GM10847 (cell line): ENCODE measurements around the gene RPS21.

Experiments
- POLR2A ChIP-seq: IDR thresholded peaks from 2 replicates; pipeline ENCODE4 v1.6.1; 2011; ENCODE audit not compliant: insufficient read length; ENCODE audit errors: extremely low read depth

Gene RPS21

GRCh38 chr20:62424249-62425107, 37.6 kb downstream of the RPS21 start:
- TF ChIP-seq POLR2A, result no peak

DNA sequence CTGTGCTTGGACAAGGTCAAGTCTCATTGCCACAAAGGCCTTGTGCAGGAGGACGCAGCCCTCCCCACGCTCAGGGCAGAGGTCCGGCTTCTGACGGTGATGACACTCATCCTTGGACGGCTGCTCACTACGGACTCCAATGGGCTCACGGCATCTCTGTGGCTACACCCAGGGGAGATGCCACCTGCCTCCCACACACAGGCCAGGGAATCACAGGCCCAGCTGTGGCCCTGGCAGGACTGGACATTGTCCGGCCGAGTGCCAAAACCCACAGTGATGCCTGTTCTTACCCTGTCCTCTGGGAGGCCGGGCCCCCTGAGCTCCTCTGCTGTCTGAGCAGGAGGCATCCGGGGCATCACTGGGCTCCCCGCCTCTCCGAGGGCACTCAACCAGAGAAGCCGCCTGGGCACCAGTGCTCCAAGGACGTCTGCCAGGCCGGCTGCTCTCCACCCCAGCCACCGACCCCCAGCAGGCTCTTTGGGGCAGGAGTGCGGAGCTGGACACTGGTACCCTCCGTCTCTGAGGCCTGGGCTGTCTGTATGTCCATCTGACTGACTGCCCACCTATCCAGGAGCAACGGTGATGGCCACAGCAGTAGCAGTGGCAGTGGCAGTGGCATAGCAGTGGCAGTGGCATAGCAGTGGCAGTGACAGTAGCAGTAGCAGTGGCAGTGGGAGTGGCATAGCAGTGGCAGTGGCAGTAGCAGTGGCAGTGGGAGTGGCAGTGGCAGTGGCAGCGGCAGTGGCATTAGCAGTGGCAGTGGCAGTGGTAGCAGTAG, 38.6 kb downstream of the RPS21 start:
- TF ChIP-seq POLR2A, result no peak

- no peak for TF ChIP-seq POLR2A
Measured at GRCh38 chr20:62426699-62427131, 39.8 kb downstream of the RPS21 start.

DNA sequence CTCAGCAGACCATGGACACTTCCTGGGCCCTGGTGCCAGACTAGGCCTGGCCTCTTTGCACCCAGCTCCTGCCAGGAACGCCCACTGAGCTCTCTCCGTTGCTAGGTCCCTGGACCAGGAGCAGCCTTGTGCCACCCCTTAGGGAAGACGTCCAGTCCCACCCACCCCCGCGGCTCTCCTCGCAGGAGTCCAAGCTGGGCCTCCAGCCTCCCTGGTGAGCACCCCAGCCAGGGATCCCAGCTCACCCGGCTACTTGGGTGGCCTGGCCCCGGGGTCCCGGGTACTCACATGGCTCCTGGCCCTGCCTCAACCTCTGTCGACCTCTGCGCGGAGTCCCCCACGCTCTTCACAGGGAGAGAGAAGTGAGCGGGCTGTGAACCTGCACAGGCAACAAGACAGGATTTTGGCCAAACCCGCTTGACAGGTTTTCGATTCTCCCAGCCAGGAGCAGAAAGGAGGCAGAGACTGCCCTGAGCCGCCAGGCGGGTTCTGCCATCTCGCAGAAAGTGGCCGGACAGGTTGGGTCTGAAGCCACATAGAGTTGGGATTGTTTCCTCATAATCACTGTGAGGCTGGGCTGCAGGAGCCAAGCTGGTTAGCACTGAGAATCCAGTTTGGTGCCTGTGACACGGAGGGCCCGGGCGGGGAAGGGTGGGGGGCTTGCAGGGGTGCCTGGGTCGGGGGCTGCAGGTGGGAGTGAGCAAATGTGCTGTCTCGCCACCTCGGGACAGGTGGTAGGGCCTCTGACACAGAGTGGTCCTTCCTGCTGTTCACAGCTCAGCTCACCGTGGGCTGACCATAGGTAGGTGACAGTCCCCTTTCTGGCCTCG, 40.5 kb downstream of the RPS21 start, which contains the start of gene RBBP8NL:
RBBP8NL (minus strand) TSS at position 368 of the 830 bp plus-strand sequence. CDS start 7,892 bp downstream, outside the sequence.
- no peak for TF ChIP-seq POLR2A

DNA sequence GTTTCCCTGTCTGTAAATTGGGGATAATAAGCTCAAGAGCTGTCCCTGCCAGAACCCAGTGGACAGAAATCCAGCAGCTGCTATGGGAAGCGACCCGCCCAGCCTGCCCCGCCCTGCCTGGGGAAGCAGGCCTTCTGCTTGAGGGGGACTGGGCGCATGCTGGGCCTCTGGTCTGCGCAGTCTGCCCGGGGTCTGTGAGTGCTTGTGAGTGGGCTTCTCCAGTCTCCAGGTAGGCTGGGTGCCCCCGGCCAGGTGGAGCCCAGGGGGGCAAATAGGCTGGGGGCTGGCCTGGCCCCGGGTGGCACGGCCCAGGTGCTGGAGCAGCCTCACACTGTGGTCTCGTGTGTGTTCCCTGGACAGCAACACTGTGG, 41.1 kb downstream of the RPS21 start:
- TF ChIP-seq POLR2A, result no peak

GRCh38 chr20:62428396-62429295, 41.7 kb downstream of the RPS21 start:
- no peak for TF ChIP-seq POLR2A

GRCh38 chr20:62429455-62430310, 42.8 kb downstream of the RPS21 start:
- no peak for TF ChIP-seq POLR2A

- no peak for TF ChIP-seq POLR2A
Measured at GRCh38 chr20:62430311-62430853, 43.5 kb downstream of the RPS21 start.

DNA sequence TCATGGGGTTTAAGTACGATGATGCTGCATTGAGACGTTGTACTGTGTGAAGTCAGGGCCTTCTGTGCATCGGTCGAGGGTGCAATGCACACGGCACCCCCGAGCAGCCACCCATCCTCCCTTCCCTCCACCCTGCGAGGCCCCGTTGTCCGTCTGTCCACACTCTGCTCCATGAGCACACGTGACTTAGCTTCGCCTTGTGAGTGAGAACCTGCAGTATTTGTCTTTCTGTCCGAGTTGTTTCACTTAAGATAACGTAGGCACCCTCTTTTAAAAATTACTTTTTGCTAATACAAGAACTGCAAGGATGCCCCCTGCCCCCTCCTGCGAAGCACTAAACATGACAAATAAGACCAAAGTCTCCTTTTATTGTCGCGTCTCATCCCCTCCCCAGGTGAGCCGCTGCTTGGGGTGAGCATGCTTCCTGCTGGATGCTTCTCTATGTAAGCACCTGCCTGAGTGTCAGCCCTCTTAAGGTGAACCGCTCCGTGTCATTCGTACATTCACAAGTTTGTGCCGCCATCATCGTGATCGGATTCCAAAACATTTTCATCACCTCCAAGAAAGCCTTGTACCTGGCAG, 44.1 kb downstream of the RPS21 start:
- no peak for TF ChIP-seq POLR2A

- no peak for TF ChIP-seq POLR2A
Measured at GRCh38 chr20:62433658-62434497, 47.0 kb downstream of the RPS21 start.

DNA sequence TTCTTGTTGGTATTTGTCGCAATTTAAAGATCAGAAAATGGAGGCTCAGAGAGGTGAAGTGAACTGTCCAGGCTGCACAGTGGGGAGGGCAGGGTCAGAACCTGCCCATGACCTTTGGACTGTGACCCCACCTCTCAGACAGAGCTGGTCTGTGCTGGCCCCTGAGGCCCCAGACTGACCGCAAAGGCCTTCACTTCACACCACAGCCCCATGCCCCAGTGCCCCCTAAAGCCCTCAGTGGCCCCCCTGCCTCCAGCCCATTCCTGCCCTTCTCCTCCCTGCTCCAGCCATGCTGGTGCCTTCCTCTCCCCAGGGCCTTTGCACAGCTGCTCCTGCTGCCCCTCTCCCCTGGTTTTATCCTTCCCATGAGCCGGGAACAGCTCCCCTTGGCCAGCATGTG, 49.8 kb downstream of the RPS21 start:
- TF ChIP-seq POLR2A, result no peak

- TF ChIP-seq POLR2A, result no peak
Measured at GRCh38 chr20:62437496-62437895, 50.6 kb downstream of the RPS21 start.
